B cell (primary cell): ENCODE results near the gene CYTL1.

Experiments used
- EZH2 ChIP-seq: IDR thresholded peaks from 2 replicates; pipeline ENCODE4 v1.6.1; 2012; ENCODE audit warnings: borderline replicate concordance, low read depth, mild to moderate bottlenecking, moderate library complexity, low read length; ENCODE audit not compliant: insufficient read depth, poor library complexity, severe bottlenecking
- TF ChIP-seq, protein P1 (sequence below): fragments of 200-600 bp; IDR thresholded peaks from one replicate; pipeline ENCODE4 v1.8.0; 2022; ENCODE audit warnings: antibody characterized with exemption, mild to moderate bottlenecking

DNA sequence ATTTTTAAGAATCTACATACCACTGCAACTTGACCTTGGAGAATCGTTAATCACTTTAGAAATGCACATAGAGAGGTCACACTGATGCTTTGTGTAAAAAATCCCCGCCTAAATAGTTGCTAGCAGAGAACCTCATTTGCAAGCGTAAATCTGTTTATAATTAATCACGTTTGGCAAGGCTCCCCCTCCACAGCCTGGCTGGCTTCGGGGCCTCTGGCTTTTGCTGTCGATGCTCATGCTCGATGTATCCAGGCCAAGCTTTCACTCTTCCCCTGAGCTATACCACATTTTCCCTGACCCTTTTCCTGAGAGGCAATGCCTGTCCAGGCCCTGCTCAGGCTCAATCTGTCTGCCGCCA is 23.4 kb downstream of the CYTL1 start:
- TF ChIP-seq, protein P1, sequence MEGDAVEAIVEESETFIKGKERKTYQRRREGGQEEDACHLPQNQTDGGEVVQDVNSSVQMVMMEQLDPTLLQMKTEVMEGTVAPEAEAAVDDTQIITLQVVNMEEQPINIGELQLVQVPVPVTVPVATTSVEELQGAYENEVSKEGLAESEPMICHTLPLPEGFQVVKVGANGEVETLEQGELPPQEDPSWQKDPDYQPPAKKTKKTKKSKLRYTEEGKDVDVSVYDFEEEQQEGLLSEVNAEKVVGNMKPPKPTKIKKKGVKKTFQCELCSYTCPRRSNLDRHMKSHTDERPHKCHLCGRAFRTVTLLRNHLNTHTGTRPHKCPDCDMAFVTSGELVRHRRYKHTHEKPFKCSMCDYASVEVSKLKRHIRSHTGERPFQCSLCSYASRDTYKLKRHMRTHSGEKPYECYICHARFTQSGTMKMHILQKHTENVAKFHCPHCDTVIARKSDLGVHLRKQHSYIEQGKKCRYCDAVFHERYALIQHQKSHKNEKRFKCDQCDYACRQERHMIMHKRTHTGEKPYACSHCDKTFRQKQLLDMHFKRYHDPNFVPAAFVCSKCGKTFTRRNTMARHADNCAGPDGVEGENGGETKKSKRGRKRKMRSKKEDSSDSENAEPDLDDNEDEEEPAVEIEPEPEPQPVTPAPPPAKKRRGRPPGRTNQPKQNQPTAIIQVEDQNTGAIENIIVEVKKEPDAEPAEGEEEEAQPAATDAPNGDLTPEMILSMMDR, result no peak
- no peak for TF ChIP-seq EZH2
